MG63 (cell line): ENCODE results near the gene ITPR2. TPM values are rescaled to one million over a fixed set of nuclear protein-coding genes. Genes with fewer than 3 reads are reported as not detected.

Source experiments
- DNase-seq: peaks from one replicate; pipeline ENCODE4 v3.0.0-alpha.2; 2020
- H3K27me3 ChIP-seq: fragments of 250-450 bp; sonication (Bioruptor Pico); 2 replicates; pipeline ENCODE4 v1.5.1; 2020; ENCODE audit warnings: mild to moderate bottlenecking, moderate library complexity
- H3K36me3 ChIP-seq: fragments of 250-450 bp; sonication (Bioruptor Pico); 2 replicates; pipeline ENCODE4 v1.5.1; 2020; ENCODE audit warnings: mild to moderate bottlenecking, moderate library complexity
- H3K4me3 ChIP-seq: fragments of 250-450 bp; sonication (Bioruptor Pico); 2 replicates; pipeline ENCODE4 v1.5.1; 2020; ENCODE audit warnings: mild to moderate bottlenecking, moderate library complexity
- H3K9me3 ChIP-seq: fragments of 250-450 bp; sonication (Bioruptor Pico); 2 replicates; pipeline ENCODE4 v1.5.1; 2020; ENCODE audit warnings: mild to moderate bottlenecking, moderate library complexity
- total RNA-seq: library from RNA; depleted of rRNA; stranded (reverse); fragments of >200 nt; shearing (Covaris generic); gene quantifications from 2 replicates; pipeline ENCODE4 v1.2.3, GENCODE V29; 2014; ENCODE audit warnings: low replicate concordance

Gene ITPR2
- total RNA-seq, 1 experiment from 2014 or later: 4.6 TPM

DNA sequence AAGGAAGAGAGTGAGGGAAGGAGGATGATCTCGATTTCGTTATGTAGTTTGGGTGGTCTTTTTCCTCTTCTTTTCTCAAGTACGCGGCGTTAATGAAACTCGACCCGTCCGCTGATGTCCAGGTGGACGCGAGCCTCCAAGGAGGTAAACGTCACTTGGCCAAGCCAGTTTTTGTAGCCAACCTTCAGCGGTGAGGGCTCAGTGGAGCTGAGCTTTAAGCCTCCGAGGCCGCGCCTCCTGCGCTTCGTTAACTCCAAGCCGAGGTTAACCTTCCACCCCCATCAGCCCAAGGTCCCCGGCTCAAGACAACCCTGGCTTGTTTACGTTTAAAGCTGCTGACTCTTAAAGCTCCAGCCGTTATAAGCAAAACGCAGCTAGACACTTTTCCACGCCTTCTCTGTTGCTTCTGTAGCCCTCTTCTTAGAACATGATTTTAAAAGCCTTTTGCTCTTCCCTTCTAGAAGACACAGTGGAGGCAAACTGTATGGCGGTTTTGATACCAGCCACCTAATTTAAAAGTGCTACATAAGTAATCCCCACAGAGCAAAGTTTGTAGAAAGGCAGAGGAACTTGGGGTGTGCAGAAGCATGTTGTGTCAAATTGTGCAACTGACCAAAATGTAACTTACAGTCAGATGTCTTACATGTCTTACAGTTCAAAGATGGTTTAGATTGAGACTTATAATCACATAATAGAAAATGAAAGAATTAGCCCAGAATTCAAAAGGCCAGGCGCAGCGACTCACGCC lies 923 bp upstream of the ITPR2 start:
- peak overlapping the region; percentile 79 for H3K4me3 ChIP-seq
- peak; percentile 15 for DNase-seq
- no peaks in the 10 kb centered on the region for H3K9me3 ChIP-seq
- H3K36me3 ChIP-seq: no peaks in the 10 kb centered on the region
- H3K27me3 ChIP-seq: no peaks in the 10 kb centered on the region; the same call in 1 of the 2 replicates

DNA sequence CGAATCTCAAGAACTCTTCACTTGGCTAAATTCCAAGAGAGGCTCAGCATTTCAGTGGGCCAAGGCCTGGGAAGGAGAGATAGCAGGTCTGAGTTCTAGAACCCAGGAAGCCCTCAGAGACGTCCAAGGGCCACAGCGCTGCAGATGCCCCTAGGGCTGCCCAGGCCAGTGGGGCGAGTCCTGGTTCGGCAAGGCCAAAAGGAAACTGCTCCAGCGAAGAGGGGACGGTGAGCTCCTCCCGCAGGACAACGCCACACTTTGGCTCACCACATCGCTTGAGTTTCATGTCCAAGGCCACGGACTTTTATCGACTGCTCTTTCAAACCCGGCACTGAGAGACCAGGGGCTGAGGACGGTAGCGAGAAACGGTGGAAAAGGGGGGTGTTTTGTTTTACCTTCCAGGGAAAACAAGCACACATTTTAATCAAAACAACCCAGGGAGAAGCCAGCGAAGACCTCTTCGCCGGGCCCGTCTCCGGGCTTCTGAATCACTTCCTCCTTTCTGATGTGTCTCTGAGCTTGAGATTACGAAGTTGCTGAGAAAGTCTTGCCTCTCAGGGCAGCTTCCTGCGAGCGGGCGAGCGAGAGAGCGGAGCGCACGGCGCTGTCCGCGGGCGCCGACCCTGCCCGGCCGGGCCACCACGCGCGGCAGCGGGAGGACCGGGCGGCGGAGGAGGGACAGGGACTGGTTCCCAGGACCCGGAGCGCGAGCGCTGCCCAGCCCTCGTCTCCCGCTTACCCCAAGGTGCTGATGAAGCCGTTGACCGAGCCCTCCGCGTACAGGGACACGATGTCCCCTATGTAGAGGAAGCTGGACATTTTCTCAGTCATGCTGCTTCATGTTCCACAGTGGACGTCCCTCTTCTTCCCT lies 808 bp downstream of the ITPR2 start:
- H3K9me3 ChIP-seq: no peaks in the 10 kb centered on the region
- H3K36me3 ChIP-seq: no peaks in the 10 kb centered on the region
- H3K27me3 ChIP-seq: no peaks in the 10 kb centered on the region; the same call in 1 of the 2 replicates
- peak; percentile 74 for DNase-seq
- H3K4me3 ChIP-seq: peak overlapping the region; percentile 79

DNA sequence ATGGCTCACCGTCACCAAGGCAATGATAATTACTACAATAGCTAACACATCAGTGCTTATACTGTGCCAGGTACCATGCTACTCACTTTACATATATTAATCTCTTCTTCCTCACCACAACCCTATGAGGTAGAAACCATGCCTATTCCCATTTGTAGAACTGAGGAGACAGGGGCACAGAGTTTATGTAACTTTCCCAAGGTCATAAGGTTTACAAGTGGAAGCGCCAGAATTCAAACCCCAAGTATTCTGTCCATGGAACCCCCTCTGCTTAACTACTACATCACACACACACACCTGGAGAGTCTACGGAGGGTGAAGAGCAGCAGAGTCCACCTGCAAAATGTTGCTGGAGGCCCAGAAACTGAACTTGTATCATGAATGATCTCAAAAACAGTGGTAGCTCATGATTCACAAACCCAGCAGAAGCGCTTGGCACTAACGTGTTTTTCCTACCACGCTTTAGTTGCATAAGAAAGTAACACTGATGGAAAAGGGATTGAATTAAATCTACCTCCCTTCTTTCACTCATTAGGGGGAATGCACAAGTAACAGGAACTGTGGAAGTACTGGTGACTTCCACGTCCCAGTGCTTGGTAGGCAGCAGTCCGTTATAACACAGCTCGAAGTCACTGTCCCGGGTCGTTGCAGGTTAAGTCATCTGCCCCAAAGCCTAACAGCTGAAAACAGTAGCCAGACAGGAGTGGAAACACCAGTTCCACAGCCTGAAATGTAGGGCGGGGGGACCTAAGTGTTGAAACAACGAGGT lies 2.0 kb downstream of the ITPR2 start:
- H3K27me3 ChIP-seq: no peaks in the 10 kb centered on the region; the same call in 1 of the 2 replicates

DNA sequence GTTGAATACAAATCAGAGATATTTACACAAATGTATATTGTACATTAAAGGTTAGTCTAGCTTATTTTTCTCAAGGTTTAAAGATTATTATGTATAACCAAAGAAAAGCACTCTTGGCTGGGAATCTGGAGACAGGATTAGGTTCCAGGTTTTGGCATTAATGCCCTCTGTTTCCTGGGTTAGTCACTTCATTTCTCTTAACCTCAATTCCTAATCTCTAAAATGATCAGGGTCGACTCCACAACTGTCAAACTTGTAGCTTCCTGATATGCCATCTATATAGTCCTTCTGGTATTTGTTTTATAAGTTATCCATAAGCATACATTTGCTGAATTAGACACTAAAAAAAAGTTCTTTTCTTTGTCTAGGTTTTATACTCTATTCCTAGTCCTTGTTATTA lies 2.6 kb downstream of the ITPR2 start:
- DNase-seq: no peak
- Histone ChIP-seq H3K27me3 (no peaks in the 10 kb centered on the region; the same call in 1 of the 2 replicates), H3K4me3 (no peak overlapping the region), H3K36me3 (no peaks in the 10 kb centered on the region), H3K9me3 (no peaks in the 10 kb centered on the region)

More for the DNA sequence above, 2.0 kb downstream of the ITPR2 start:
- no peak for DNase-seq
- Histone ChIP-seq H3K9me3 (no peaks in the 10 kb centered on the region), H3K36me3 (no peaks in the 10 kb centered on the region), H3K4me3 (no peak overlapping the region)

DNA sequence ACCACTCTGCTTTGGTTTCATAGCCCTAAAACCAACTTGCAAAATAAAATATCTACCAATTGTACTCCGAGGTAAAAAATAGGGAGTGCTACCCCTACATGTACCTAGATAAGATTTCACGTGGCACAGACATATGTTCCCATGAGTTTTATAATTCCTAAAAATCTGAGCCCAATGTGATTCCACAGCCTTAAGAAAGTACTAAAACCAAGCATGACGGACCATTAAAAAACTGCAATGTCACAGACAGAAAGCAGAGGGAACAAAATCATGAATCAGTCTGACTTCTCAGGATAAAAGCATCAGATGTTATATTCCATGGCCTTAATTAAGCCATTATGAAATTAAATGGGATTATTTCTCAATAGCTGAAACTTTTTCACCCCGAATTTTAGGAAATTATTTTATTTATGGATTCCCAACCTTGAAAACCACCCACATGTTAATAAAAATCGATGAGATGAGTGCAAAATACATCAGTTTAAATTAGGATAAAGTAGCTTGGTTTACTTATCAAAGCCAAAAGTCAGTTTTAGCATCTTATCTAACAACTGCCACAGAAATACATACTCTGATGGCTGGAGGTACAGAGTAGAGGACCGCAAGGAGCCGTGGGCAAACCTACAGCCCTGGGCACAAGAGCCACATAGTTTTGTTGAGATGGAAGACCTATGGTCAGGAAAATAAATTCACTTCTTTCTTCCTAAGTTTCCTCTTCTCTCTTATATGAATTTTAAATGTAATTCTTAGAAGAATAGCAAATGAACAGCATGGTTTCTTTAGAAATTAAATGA lies 4.5 kb downstream of the ITPR2 start:
- no peak for DNase-seq
- no peaks in the 10 kb centered on the region for H3K36me3 ChIP-seq
- H3K4me3 ChIP-seq: no peak overlapping the region
- no peaks in the 10 kb centered on the region for H3K9me3 ChIP-seq
- peaks cover 3% of the 10 kb centered on the region for H3K27me3 ChIP-seq

DNA sequence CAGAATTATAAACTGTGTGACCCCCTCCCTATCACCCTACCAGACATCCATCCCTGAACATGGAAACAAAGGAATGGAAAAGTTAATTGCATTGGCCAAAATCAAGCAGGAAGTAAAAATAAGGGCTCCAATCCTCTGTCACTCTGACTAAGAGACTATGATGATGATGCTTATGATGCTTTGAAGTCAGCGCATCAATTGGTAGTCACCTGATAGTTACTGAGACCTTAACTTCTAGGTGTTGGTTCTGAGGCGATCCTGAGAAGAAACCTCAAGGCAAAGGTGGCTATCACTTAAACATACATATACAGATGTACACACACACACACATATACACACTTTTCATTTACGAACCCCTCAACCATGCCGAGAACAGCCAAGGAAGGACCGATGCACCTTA lies 6.6 kb downstream of the ITPR2 start:
- Histone ChIP-seq H3K4me3 (no peak overlapping the region), H3K36me3 (no peaks in the 10 kb centered on the region), H3K9me3 (no peaks in the 10 kb centered on the region), H3K27me3 (peaks cover 3% of the 10 kb centered on the region; the same call in 1 of the 2 replicates)
- no peak for DNase-seq

DNA sequence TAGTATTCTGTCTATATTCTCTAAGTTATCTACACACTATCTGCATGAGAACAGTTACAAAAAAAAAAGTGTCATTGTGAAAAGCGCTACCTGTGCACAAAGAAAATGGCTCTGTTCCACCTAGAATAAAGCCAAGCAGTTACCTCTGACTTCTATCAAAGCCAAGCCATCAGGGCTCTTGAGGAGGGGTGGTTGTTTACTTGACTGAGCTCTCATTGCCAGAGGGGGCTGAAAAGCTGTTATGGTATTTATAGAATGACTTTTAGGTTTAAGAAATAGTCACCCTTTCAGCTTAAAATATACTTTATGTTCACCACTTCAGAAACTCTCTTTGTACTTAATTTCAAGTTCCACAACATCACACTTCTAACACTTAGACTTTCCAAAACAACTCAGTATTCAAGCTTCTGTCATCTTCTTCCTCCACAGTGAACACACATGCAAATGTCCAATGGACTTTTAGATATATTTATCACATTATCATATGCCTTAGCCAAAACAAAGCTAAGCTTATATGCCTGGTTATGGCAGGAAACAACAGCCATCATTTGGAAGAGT lies 7.5 kb downstream of the ITPR2 start:
- Histone ChIP-seq H3K9me3 (no peaks in the 10 kb centered on the region), H3K27me3 (peaks cover 3% of the 10 kb centered on the region; the same call in 1 of the 2 replicates), H3K4me3 (no peak overlapping the region), H3K36me3 (no peaks in the 10 kb centered on the region)
- DNase-seq: no peak

DNA sequence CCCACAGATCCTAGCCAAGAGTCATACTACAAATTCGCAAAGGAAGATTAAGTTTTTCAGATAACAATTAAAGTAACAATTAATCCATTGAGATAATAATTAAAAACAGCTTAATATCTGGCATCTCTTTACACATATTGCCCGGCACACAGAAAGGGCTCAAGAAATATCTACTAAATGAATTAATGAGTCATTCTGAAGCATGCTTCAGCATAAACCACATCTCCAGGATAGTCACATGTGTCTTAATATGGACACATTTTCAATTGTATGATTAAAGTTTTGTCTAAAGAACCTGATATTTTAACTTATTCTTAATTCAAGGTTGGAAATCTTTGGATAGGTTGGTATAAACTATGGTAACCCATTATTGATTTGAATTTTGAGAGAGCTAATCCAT lies 9.6 kb downstream of the ITPR2 start:
- H3K36me3 ChIP-seq: no peaks in the 10 kb centered on the region
- H3K27me3 ChIP-seq: peaks cover 3% of the 10 kb centered on the region; the same call in 1 of the 2 replicates
- no peak for DNase-seq

DNA sequence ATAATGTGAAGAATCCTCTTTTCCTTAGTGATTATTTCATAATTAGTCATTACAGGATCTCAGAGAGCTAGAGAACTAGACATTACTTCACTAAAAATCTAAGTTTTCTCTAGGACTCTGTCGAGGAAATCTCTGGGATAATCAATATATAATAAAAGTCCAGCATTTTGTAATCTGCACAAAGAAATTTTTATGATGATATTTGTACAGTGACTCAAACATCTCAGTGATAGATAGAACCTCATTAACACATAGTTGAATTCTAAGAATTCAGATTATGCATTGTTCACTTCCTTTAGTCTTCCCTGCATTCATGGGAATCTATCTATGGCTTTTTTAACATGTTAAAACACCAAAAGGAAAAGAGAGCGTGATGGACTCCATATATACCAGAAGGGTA lies 11.0 kb downstream of the ITPR2 start:
- H3K36me3 ChIP-seq: no peaks in the 10 kb centered on the region
- no peak overlapping the region for H3K4me3 ChIP-seq
- DNase-seq: no peak
- no peaks in the 10 kb centered on the region for H3K9me3 ChIP-seq
- peaks cover 3% of the 10 kb centered on the region; the same call in 1 of the 2 replicates for H3K27me3 ChIP-seq

More for the DNA sequence above, 9.6 kb downstream of the ITPR2 start:
- no peak overlapping the region for H3K4me3 ChIP-seq
- H3K9me3 ChIP-seq: no peaks in the 10 kb centered on the region

DNA sequence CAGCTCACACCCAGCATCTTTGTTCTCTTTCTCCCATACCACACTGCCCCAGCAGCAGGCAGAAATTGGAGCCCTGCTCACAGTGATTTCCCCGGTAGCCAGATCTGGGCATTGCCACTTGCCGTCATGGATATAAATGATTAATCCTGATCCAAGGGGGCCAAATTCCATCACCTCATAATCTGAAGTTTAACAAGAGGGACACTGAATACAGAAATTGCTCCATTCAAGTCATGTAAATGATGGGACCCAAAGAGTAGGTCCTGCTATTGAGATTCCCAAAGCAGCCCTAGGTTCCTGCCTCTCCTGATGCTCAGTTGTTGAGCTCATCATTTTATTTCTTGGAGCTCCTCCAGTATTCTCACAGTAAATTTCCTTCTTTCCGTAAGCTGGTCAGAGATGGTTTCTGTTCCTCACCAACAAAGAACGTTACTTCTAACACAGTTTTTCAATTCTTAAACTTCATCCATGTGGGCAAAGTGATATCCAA lies 11.7 kb downstream of the ITPR2 start:
- H3K27me3 ChIP-seq: peaks cover 3% of the 10 kb centered on the region; the same call in 1 of the 2 replicates
- H3K9me3 ChIP-seq: no peaks in the 10 kb centered on the region
- no peaks in the 10 kb centered on the region for H3K36me3 ChIP-seq
- DNase-seq: no peak
- no peak overlapping the region for H3K4me3 ChIP-seq

DNA sequence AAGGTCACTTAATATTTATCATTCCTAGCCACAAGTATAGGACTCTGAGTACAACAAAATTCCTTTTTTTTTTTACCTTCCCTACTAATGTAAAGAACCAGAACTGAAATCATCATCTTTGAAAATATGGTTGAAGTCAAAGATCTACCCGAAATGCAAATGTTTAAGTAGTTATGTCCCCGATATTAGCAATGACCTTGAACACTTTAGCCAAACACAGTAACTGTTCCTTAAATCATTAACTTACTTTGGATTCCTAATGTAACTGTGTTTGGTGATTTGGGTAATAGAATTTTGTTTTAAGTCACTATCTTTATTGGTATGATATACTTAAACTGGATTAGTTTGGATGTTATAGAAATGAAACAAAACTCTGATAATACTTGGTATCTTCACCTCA lies 14.4 kb downstream of the ITPR2 start:
- no peak for DNase-seq
- H3K4me3 ChIP-seq: no peak overlapping the region
- H3K27me3 ChIP-seq: peaks cover under 1% of the 10 kb centered on the region; the same call in 1 of the 2 replicates
- no peaks in the 10 kb centered on the region for H3K9me3 ChIP-seq
- no peaks in the 10 kb centered on the region for H3K36me3 ChIP-seq

DNA sequence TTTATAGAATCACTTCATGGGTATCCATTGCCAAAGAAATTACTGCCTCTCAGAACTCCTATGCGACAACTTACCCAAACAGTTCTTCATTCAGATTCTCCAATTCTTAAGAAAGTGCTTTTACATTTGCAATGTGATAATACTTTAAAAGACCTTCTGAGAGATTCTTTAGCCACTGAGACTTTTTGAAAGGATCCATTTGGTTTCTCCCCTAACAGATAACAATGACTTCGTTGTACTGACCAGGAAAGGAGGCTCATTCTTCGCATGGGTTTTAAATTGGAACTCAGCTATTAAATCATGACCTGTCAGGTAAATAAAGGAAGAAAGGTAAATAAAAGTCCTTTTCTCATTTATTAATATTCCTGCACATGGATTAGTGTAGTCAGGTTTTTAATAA lies 14.8 kb downstream of the ITPR2 start:
- DNase-seq: no peak
- Histone ChIP-seq H3K27me3 (no peaks in the 10 kb centered on the region), H3K4me3 (no peak overlapping the region), H3K36me3 (no peaks in the 10 kb centered on the region), H3K9me3 (no peaks in the 10 kb centered on the region)

DNA sequence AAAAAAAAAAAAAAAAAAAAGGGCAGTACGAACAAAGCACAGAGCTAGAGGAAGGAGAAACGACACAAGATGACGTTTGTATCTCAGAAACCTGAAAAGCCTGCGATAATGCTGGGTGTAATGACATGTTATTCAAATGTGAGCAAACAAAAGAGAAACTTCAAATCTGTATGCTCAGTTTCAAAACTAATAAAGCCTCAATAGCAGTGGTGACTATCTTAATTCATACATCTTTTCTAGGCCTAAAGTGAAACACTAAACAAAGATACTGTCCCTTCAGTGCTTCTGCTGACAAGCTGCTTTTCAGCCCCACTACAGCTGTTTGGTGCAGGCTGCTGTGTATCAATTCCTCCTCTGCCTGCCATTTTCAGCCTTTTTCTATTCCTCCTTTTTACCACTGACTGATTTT lies 15.8 kb downstream of the ITPR2 start:
- H3K27me3 ChIP-seq: no peaks in the 10 kb centered on the region
- no peaks in the 10 kb centered on the region for H3K36me3 ChIP-seq
- no peak for DNase-seq
- H3K9me3 ChIP-seq: no peaks in the 10 kb centered on the region
- H3K4me3 ChIP-seq: no peak overlapping the region

DNA sequence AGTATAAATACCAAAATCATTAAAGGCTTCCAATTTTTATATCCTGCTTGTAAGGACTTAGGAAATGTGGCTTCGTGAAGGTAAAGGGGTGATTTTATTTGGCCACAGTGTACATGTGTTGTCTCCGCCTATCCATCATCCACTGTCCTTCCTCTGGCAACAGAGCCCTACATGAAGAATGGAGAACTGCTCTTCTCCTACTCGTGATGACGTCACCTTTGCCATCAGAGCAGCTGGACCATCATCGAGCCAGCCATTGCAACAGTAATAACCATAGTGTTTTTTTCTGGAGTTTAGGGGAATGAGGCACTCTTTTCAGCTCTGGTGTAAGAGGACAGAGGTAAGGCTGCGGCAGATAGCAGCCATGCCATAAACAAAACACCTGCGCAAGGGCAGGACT lies 19.2 kb downstream of the ITPR2 start:
- Histone ChIP-seq H3K4me3 (no peak overlapping the region), H3K36me3 (no peaks in the 10 kb centered on the region), H3K9me3 (no peaks in the 10 kb centered on the region), H3K27me3 (no peaks in the 10 kb centered on the region)
- DNase-seq: no peak

DNA sequence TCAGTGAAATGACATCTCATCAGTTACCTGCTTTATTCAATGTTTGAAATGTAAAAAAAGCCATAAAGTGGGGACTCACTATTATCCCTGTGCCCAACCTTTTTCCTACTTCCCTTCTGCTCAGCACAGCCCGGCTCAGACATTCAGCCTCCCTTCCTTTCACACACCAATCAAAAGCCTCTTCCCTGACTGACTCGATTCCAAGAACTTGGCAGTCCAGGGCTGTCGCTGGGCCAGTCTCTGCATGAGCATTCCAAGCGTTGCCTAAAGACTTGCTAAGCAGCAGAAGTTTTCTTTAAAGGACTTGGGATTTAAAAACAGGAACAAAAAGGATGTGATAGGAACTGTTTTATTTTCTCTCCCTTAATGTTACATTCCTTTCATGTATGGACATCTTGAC lies 22.7 kb downstream of the ITPR2 start:
- H3K36me3 ChIP-seq: no peaks in the 10 kb centered on the region
- peak overlapping the region; percentile 23 for H3K4me3 ChIP-seq
- DNase-seq: peak; percentile 83
- no peaks in the 10 kb centered on the region for H3K27me3 ChIP-seq
- H3K9me3 ChIP-seq: no peaks in the 10 kb centered on the region
